GM12878 (cell line): ENCODE results near the gene GPRC5B. TPM values are rescaled to one million over a fixed set of nuclear protein-coding genes. Genes with fewer than 3 reads are reported as not detected.

ENCODE experiments used
- ATAC-seq: fragments of 200-7000 bp; cut with Tn5 transposase; 3 replicates; pipeline ENCODE4 v1.9.1; 2020; ENCODE audit warnings: mild to moderate bottlenecking, moderate library complexity
- BruUV-seq: library from RNA; stranded (reverse); fragments of 400-500 nt; replicated peaks from 2 replicates; lab custom pipeline; 2021; lab: Mats Ljungman, UMichigan
- CTCF ChIA-PET: fragments of 300-600 bp; sonication (Branson Sonifier 250); formaldehyde crosslinking; extraction: SDS; loops from one replicate; lab custom pipeline; 2021; ENCODE audit warnings: inconsistent platforms; lab: Yijun Ruan, JAX
- POLR2A ChIA-PET: fragments of 350-600 bp; formaldehyde crosslinking; extraction: SDS; loops from one replicate; lab custom pipeline; 2021; ENCODE audit warnings: inconsistent platforms; lab: Charles Lee
- RAD21 ChIA-PET: fragments of 300-600 bp; sonication (Branson Sonifier 250); formaldehyde crosslinking; loops from one replicate; lab custom pipeline; 2023; ENCODE audit warnings: antibody characterized with exemption; ENCODE audit not compliant: unreplicated experiment; lab: Charles Lee
- SMC1A ChIA-PET: fragments of 300-600 bp; sonication (Branson Sonifier 250); formaldehyde crosslinking; loops from one replicate; lab custom pipeline; 2023; ENCODE audit not compliant: unreplicated experiment, uncharacterized antibody; lab: Charles Lee
- DNase-seq: peaks from one replicate; pipeline ENCODE4 v3.0.0-alpha.2; 2011; ENCODE audit warnings: low read depth, low spot score
- FAIRE-seq: peaks from 3 replicates; lab custom pipeline; 2011; peaks lifted over from hg19 to GRCh38; lab: Jason Lieb, UNC
- H2AFZ ChIP-seq: 2 replicates; pipeline ENCODE4 v1.6.0; 2011; ENCODE audit warnings: low read depth, low read length, control low read depth; ENCODE audit not compliant: control insufficient read depth
- H3K27ac ChIP-seq: 2 replicates; pipeline ENCODE4 v1.5.1; 2011; ENCODE audit warnings: control low read depth; ENCODE audit not compliant: control insufficient read depth, insufficient read depth
- H3K27me3 ChIP-seq, 2 experiments: replicated peaks in 1 of 2; 2 replicates each; pipeline versions ENCODE4 v1.6.0 to v1.6.1; 2011; ENCODE audit warnings: low read length in 1 of 2; ENCODE audit not compliant: control insufficient read depth in 2 of 2, insufficient read depth in 2 of 2
- H3K36me3 ChIP-seq, 2 experiments: 2 replicates each; pipeline ENCODE4 v1.5.1; 2011; ENCODE audit warnings: low read length in 1 of 2; ENCODE audit not compliant: control insufficient read depth in 2 of 2, insufficient read depth in 2 of 2
- H3K4me1 ChIP-seq: 2 replicates; pipeline ENCODE4 v1.6.1; 2011; ENCODE audit warnings: mild to moderate bottlenecking, low read length, moderate library complexity, mixed read lengths; ENCODE audit not compliant: control insufficient read depth, insufficient read depth
- H3K4me2 ChIP-seq: 2 replicates; pipeline ENCODE4 v1.6.0; 2011; ENCODE audit warnings: control low read depth; ENCODE audit not compliant: control insufficient read depth, insufficient read depth
- H3K4me3 ChIP-seq: fragments of 200-600 bp; sonication (generic); 2 replicates; pipeline ENCODE4 v1.5.1; 2016
- H3K79me2 ChIP-seq: 2 replicates; pipeline ENCODE4 v1.6.0; 2011; ENCODE audit warnings: low read length; ENCODE audit not compliant: control insufficient read depth, insufficient read depth
- H3K9ac ChIP-seq: 2 replicates; pipeline ENCODE4 v1.8.0; 2011; ENCODE audit warnings: low read length, control low read depth, mixed read lengths; ENCODE audit not compliant: control insufficient read depth, insufficient read depth
- H3K9me3 ChIP-seq: replicated peaks from 3 replicates; pipeline ENCODE4 v1.5.1; 2011; ENCODE audit warnings: mild to moderate bottlenecking, low read length; ENCODE audit not compliant: control insufficient read depth, insufficient read depth
- H4K20me1 ChIP-seq: 2 replicates; pipeline ENCODE4 v1.6.0; 2011; ENCODE audit not compliant: control insufficient read depth, insufficient read depth
- ATF3 ChIP-seq: IDR thresholded peaks from 2 replicates; pipeline ENCODE4 v1.6.1; 2011; ENCODE audit warnings: low read depth, mild to moderate bottlenecking, low read length, moderate library complexity, borderline replicate concordance; ENCODE audit errors: extremely low read depth
- ATF7 ChIP-seq: fragments of 450-650 bp; IDR thresholded peaks from 2 replicates; pipeline ENCODE4 v1.6.1; 2016; ENCODE audit warnings: low read depth, mild to moderate bottlenecking
- BRCA1 ChIP-seq: IDR thresholded peaks from 2 replicates; pipeline ENCODE4 v1.6.1; 2011; ENCODE audit warnings: low read depth, low read length, improper control_type of control experiment
- FOS ChIP-seq: IDR thresholded peaks from 3 replicates; pipeline ENCODE4 v1.6.1; 2011; ENCODE audit warnings: borderline replicate concordance; ENCODE audit not compliant: insufficient read length; ENCODE audit errors: extremely low read depth
- GABPA ChIP-seq: IDR thresholded peaks from 2 replicates; pipeline ENCODE4 v1.6.1; 2014; ENCODE audit warnings: antibody characterized with exemption, low read depth, mild to moderate bottlenecking, inconsistent platforms
- HCFC1 ChIP-seq: fragments of 150-350 bp; IDR thresholded peaks from 2 replicates; pipeline ENCODE4 v1.6.1; 2014; ENCODE audit warnings: low read length
- JUNB ChIP-seq: IDR thresholded peaks from 2 replicates; pipeline ENCODE4 v1.6.1; 2016; ENCODE audit warnings: antibody characterized with exemption, mild to moderate bottlenecking
- NKRF ChIP-seq: fragments of 450-650 bp; conservative IDR thresholded peaks from 2 replicates; pipeline ENCODE4 v1.6.1; 2017; ENCODE audit warnings: mild to moderate bottlenecking, moderate library complexity
- PAX5 ChIP-seq: IDR thresholded peaks from 2 replicates; pipeline ENCODE4 v1.6.1; 2011; ENCODE audit warnings: low read depth, low read length, borderline replicate concordance
- ZBTB33 ChIP-seq: fragments of 450-650 bp; IDR thresholded peaks from 2 replicates; pipeline ENCODE4 v1.6.1; 2017; ENCODE audit warnings: mild to moderate bottlenecking
- ZBTB4 ChIP-seq: fragments of 450-650 bp; formaldehyde crosslinking; IDR thresholded peaks from 2 replicates; pipeline ENCODE4 v1.4.0; 2022; ENCODE audit warnings: mild to moderate bottlenecking, moderate library complexity
- ZNF384 ChIP-seq: IDR thresholded peaks from 2 replicates; pipeline ENCODE4 v1.6.1; 2012; ENCODE audit warnings: low read depth, mild to moderate bottlenecking, low read length, improper control_type of control experiment, borderline replicate concordance
- WGBS: methylation state at CpG from one replicate; pipeline ENCODE4 v1.1.6; 2016; ENCODE audit warnings: low lambda C conversion rate; ENCODE audit not compliant: insufficient replicate concordance, insufficient coverage; ENCODE audit errors: missing lambda C conversion rate; 5-methylcytosine and 5-hydroxymethylcytosine counted together
- in situ Hi-C: fragments of 300-500 bp; cut with MboI; formaldehyde crosslinking; loops from 9 replicates; pipeline ENCODE4 v1.14.3; 2018; ENCODE audit warnings: mixed read lengths
- intact Hi-C: fragments of 100-400 bp; cut with micrococcal nuclease; formaldehyde crosslinking; loops from one replicate; pipeline ENCODE4 v1.14.2; 2022; ENCODE audit not compliant: unreplicated experiment
- polyA plus RNA-seq, 11 experiments: library from polyadenylated mRNA; depleted of rRNA in 4 of 11; unstranded in 6 of 11; stranded (reverse) in 5 of 11; fragments of >200 nt; fragmentation: Nextera tagmentation in 4 of 11; fragmentation: Illumina TruSeq in 1 of 11; extraction: Ambion mirVana in 4 of 11; extraction: Trizol in 1 of 11; gene quantifications; 1 replicate in 1 of 11; 2 replicates in 10 of 11; pipeline versions ENCODE4 v1.2.1 to v1.2.3, GENCODE V29; 2011 to 2016; ENCODE audit warnings: inconsistent platforms in 2 of 11, missing spikeins in 2 of 11, low read depth in 1 of 11
- total RNA-seq, 4 experiments: library from RNA; depleted of rRNA in 3 of 4; stranded (reverse); fragments of >200 nt in 3 of 4; fragmentation: Illumina TruSeq in 1 of 4; extraction: Trizol in 1 of 4; gene quantifications; 2 replicates each; pipeline versions ENCODE4 v1.2.1 to v1.2.3, GENCODE V29; 2013 to 2021
- TF ChIP-seq, protein P1 (sequence below): IDR thresholded peaks from 2 replicates; pipeline ENCODE4 v1.6.1; 2011; ENCODE audit warnings: borderline replicate concordance, low read depth, mild to moderate bottlenecking, moderate library complexity, mixed read lengths, low read length; ENCODE audit not compliant: insufficient read depth; ENCODE audit errors: extremely low read length
- TF ChIP-seq, protein P2 (sequence below): IDR thresholded peaks from 2 replicates; pipeline ENCODE4 v1.6.1; 2011; ENCODE audit warnings: mild to moderate bottlenecking, low read depth, low read length, moderate library complexity; ENCODE audit not compliant: insufficient replicate concordance

The GPRC5B gene
- total and polyA plus RNA-seq, 10 of the 15 experiments (the other 5 are each of a cell fraction or from before 2014, with no cell fraction given): 0.01 to 0.42 (median 0.15) TPM; not detected in 2

DNA sequence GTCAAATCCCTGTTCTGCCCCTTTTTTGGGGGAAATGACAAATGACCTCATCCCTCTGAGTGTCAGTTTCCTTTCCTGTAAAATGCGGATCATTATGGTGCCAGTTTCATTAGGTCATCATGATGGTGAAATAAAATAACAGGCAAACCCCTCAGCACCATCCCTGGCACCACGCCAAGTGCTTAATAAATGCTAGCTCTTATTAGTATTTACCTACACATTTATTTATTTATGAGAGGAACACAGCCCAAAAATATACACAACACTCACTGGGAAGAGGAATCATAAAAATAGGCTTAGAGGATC, 28.6 kb upstream of the GPRC5B start:
- SMC1A ChIA-PET: interaction anchor here (1.5 kb wide), 1 partner anchor 387 kb away, joined by 6 read pairs; no protein-coding TSS in a partner anchor
- WGBS: 42% methylated on average over 2 of the region's 2 CpGs
- no peak for TF ChIP-seq ATF3
- TF ChIP-seq, protein P1, sequence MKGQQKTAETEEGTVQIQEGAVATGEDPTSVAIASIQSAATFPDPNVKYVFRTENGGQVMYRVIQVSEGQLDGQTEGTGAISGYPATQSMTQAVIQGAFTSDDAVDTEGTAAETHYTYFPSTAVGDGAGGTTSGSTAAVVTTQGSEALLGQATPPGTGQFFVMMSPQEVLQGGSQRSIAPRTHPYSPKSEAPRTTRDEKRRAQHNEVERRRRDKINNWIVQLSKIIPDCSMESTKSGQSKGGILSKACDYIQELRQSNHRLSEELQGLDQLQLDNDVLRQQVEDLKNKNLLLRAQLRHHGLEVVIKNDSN: no peak
- TF ChIP-seq GABPA: no peak
- TF ChIP-seq, protein P2, sequence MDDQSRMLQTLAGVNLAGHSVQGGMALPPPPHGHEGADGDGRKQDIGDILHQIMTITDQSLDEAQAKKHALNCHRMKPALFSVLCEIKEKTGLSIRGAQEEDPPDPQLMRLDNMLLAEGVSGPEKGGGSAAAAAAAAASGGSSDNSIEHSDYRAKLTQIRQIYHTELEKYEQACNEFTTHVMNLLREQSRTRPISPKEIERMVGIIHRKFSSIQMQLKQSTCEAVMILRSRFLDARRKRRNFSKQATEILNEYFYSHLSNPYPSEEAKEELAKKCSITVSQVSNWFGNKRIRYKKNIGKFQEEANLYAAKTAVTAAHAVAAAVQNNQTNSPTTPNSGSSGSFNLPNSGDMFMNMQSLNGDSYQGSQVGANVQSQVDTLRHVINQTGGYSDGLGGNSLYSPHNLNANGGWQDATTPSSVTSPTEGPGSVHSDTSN: no peak
- TF ChIP-seq PAX5: no peak
- TF ChIP-seq JUNB: no peak
- no peak for TF ChIP-seq ZBTB4
- TF ChIP-seq ATF7: no peak
- no peak for TF ChIP-seq ZNF384
- no peak for TF ChIP-seq HCFC1
- TF ChIP-seq NKRF: no peak
- TF ChIP-seq BRCA1: no peak
- no peak for TF ChIP-seq ZBTB33
- no peak for TF ChIP-seq FOS

More for the DNA sequence above, 28.6 kb upstream of the GPRC5B start:
- DNase-seq (no peak), FAIRE-seq (no peak), ATAC-seq (no peak)
- Histone ChIP-seq H3K79me2 (no peaks in the 10 kb centered on the region), H3K27me3 (no peaks in the 10 kb centered on the region; a peak in 1 of 4 replicates), H3K27ac (no peak overlapping the region), H4K20me1 (no peaks in the 10 kb centered on the region), H3K4me2 (no peak overlapping the region), H3K9ac (no peak overlapping the region), H2AFZ (no peak overlapping the region), H3K36me3 (no peaks in the 10 kb centered on the region), H3K4me1 (no peaks in the 10 kb centered on the region), H3K4me3 (no peak overlapping the region), H3K9me3 (no peaks in the 10 kb centered on the region)
- in situ Hi-C loops: no loop called here
- POLR2A ChIA-PET: no interaction called here
- CTCF ChIA-PET: interaction anchor here (0.9 to 1.5 kb wide), 5 partner anchors 9 to 472 kb away, joined by 3 to 14 read pairs (median 4); no protein-coding TSS in a partner anchor
- RAD21 ChIA-PET: interaction anchor here (1.6 to 2.9 kb wide), 2 partner anchors 13 to 387 kb away, joined by 3 to 10 read pairs; no protein-coding TSS in a partner anchor
- intact Hi-C loops: no loop called here
- no TSS peak for BruUV-seq
